Stimulated activated CD4-positive, alpha-beta T cell treated with anti-CD3 and anti-CD28 coated beads, TNF-alpha, amount 100 ng/mL, for 48 hours (primary cell): Measurements from ENCODE around the gene RNF11.

Source experiments
- DNase-seq, 3 donors: peaks; one replicate each; pipeline ENCODE4 v3.0.0-alpha.2; 2020; ENCODE audit warnings: low read depth in 3 of 3

The RNF11 gene

GRCh38 chr1:51263147-51263877, 27.2 kb downstream of the RNF11 start:
- no peak for DNase-seq

- DNase-seq: no peak
These were observed 28.4 kb downstream of the RNF11 start for GRCh38 chr1:51264451-51264850.

- no peak for DNase-seq
These were observed 29.5 kb downstream of the RNF11 start for GRCh38 chr1:51265618-51266017.

- no peak for DNase-seq
These were observed 30.1 kb downstream of the RNF11 start for GRCh38 chr1:51266181-51266580.

- no peak for DNase-seq
These were observed 30.7 kb downstream of the RNF11 start for GRCh38 chr1:51266791-51267190.

- DNase-seq: no peak
These were observed 32.6 kb downstream of the RNF11 start for GRCh38 chr1:51268634-51269033.

- no peak for DNase-seq
These were observed 34.7 kb downstream of the RNF11 start for GRCh38 chr1:51270751-51271150.

- DNase-seq: no peak
These were observed 36.8 kb downstream of the RNF11 start for GRCh38 chr1:51272916-51273315.

GRCh38 chr1:51274676-51275075, 38.6 kb downstream of the RNF11 start:
- DNase-seq: no peak

- no peak for DNase-seq
These were observed 40.2 kb downstream of the RNF11 start for GRCh38 chr1:51276286-51276685.

GRCh38 chr1:51280321-51280978, 44.4 kb downstream of the RNF11 start:
- DNase-seq: no peak

- no peak for DNase-seq
These were observed 45.7 kb downstream of the RNF11 start for GRCh38 chr1:51281807-51282206.

GRCh38 chr1:51282605-51283004, 46.5 kb downstream of the RNF11 start:
- no peak for DNase-seq

- DNase-seq: no peak
These were observed 47.9 kb downstream of the RNF11 start for GRCh38 chr1:51283979-51284378.

GRCh38 chr1:51284487-51284954, 48.4 kb downstream of the RNF11 start:
- DNase-seq: no peak

- DNase-seq: no peak
These were observed 49.0 kb downstream of the RNF11 start for GRCh38 chr1:51285055-51285454.

GRCh38 chr1:51287966-51288365, 51.9 kb downstream of the RNF11 start:
- no peak for DNase-seq

- DNase-seq: no peak
These were observed 52.5 kb downstream of the RNF11 start for GRCh38 chr1:51288578-51288977.

- no peak for DNase-seq
These were observed 53.8 kb downstream of the RNF11 start for GRCh38 chr1:51289676-51290488.

GRCh38 chr1:51290489-51290847, 54.4 kb downstream of the RNF11 start:
- no peak for DNase-seq

- no peak for DNase-seq
These were observed 57.9 kb downstream of the RNF11 start for GRCh38 chr1:51293898-51294515.

GRCh38 chr1:51294566-51295184, 58.6 kb downstream of the RNF11 start:
- no peak for DNase-seq
